ENCODE results near the gene ARHGEF12. TPM values are rescaled to one million over a fixed set of nuclear protein-coding genes. Genes with fewer than 3 reads are reported as not detected.

Gene ARHGEF12
- polyA plus RNA-seq, 3 donors, result 0.25 to 0.87 (median 0.27) TPM

DNA sequence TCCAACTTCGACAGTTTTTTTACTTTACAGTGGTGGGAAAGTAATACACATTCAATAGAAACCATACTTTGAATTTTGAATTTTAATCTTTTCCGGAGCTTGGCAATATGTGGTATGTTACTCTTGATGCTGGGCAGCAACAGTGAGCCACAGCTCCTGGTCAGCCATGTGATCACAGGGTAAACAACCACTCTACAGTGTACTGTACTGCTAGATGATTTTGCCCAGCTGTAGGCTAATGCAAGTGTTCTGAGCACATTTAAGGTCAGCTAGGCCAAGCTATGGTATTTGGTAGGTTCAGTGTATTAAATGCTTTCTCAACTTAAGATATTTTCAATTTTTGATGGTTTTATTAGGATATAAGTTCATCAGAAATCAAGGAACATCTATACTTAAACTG, 126.6 kb downstream of the ARHGEF12 start:
- Mint-ChIP-seq H3K9me3 (no peaks in the 10 kb centered on the region), H3K27ac (no peak overlapping the region), H3K4me1 (no peaks in the 10 kb centered on the region), H3K4me3 (no peak overlapping the region), H3K36me3 (no peaks in the 10 kb centered on the region), H3K27me3 (ENCODE audit: low read depth in 3 of 3) (peaks cover 0 to 4% (median 0%) of the 10 kb centered on the region in 3 donors)
- no peak for TF ChIP-seq CTCF (IDR thresholded peaks at IDR 0.05)
- WGBS (ENCODE audit: insufficient coverage), result no CpG with 5 or more reads among the region's 2 CpGs
- Histone ChIP-seq H3K27ac (ENCODE audit: low read depth in 1 of 2, low read length in 2 of 2) (no peak overlapping the region), H2AFZ (ENCODE audit: insufficient read depth, low read depth, low read length, poor library complexity, severe bottlenecking) (no peak overlapping the region), H3K4me1 (ENCODE audit: control insufficient read depth in 1 of 2, insufficient read depth in 2 of 2, low read length in 2 of 2) (no peaks in the 10 kb centered on the region), H4K20me1 (ENCODE audit: insufficient read depth, low read length) (no peaks in the 10 kb centered on the region), H3K9ac (ENCODE audit: insufficient read depth, low read length, poor library complexity, severe bottlenecking) (no peak overlapping the region), H3K9me3 (replicated peaks in 1 of 2; ENCODE audit: control insufficient read depth in 1 of 2, insufficient read depth in 1 of 2, low read length in 2 of 2) (no peaks in the 10 kb centered on the region), H3K4me3 (replicated peaks in 1 of 3; ENCODE audit: low read depth in 2 of 3, low read length in 3 of 3) (no peak overlapping the region), H3K36me3 (replicated peaks in 1 of 2; ENCODE audit: control insufficient read depth in 1 of 2, insufficient read depth in 2 of 2, low read length in 2 of 2) (no peaks in the 10 kb centered on the region), H3K4me2 (replicated peaks; ENCODE audit: extremely low read depth, low read length, poor library complexity, severe bottlenecking) (no peak overlapping the region), H3K27me3 (ENCODE audit: control insufficient read depth in 2 of 2, insufficient read depth in 2 of 2, low read length in 2 of 2) (no peaks in the 10 kb centered on the region), H3K79me2 (ENCODE audit: insufficient read depth, low read length) (no peaks in the 10 kb centered on the region)
- intact Hi-C loops (cut with micrococcal nuclease), result no loop called here
- no peak for DNase-seq

- Mint-ChIP-seq H3K4me1 (no peaks in the 10 kb centered on the region), H3K4me3 (no peak overlapping the region), H3K27me3 (ENCODE audit: low read depth in 3 of 3) (peaks cover 0 to 10% (median 3%) of the 10 kb centered on the region in 3 donors), H3K36me3 (no peaks in the 10 kb centered on the region), H3K9me3 (no peaks in the 10 kb centered on the region), H3K27ac (no peak overlapping the region)
- no peak overlapping the region for H3K9ac ChIP-seq (ENCODE audit: insufficient read depth, low read length, poor library complexity, severe bottlenecking)
- no peaks in the 10 kb centered on the region for H3K27me3 ChIP-seq (ENCODE audit: control insufficient read depth in 2 of 2, insufficient read depth in 2 of 2, low read length in 2 of 2)
- intact Hi-C loops (cut with micrococcal nuclease), result no loop called here
- no peaks in the 10 kb centered on the region for H3K9me3 ChIP-seq (replicated peaks in 1 of 2; ENCODE audit: control insufficient read depth in 1 of 2, insufficient read depth in 1 of 2, low read length in 2 of 2)
- H4K20me1 ChIP-seq (ENCODE audit: insufficient read depth, low read length), result no peaks in the 10 kb centered on the region
- H3K79me2 ChIP-seq (ENCODE audit: insufficient read depth, low read length), result no peaks in the 10 kb centered on the region
- TF ChIP-seq CTCF (IDR thresholded peaks at IDR 0.05), result no peak
- DNase-seq, result no peak
- no peak overlapping the region for H3K4me2 ChIP-seq (replicated peaks; ENCODE audit: extremely low read depth, low read length, poor library complexity, severe bottlenecking)
- H3K4me1 ChIP-seq (ENCODE audit: control insufficient read depth in 1 of 2, insufficient read depth in 2 of 2, low read length in 2 of 2), result no peaks in the 10 kb centered on the region
- 94% methylated on average over 3 of the region's 6 CpGs for WGBS (ENCODE audit: insufficient coverage)
- no peak overlapping the region for H2AFZ ChIP-seq (ENCODE audit: insufficient read depth, low read depth, low read length, poor library complexity, severe bottlenecking)
- H3K4me3 ChIP-seq (replicated peaks in 1 of 3; ENCODE audit: low read depth in 2 of 3, low read length in 3 of 3), result no peak overlapping the region
- no peak overlapping the region for H3K27ac ChIP-seq (ENCODE audit: low read depth in 1 of 2, low read length in 2 of 2)
- no peaks in the 10 kb centered on the region for H3K36me3 ChIP-seq (replicated peaks in 1 of 2; ENCODE audit: control insufficient read depth in 1 of 2, insufficient read depth in 2 of 2, low read length in 2 of 2)
These were observed 129.8 kb downstream of the ARHGEF12 start for GRCh38 chr11:120465921-120466534.
